ENCODE measurements around the gene LGMN.

GRCh38 chr14:92703516-92703915 is 44.9 kb downstream of the LGMN start:
- TF ChIP-seq GABPA (IDR thresholded peaks at IDR 0.05 in 1 of 2, conservative IDR thresholded peaks at IDR 0.05 in 1 of 2), result no peak
- TF ChIP-seq, protein P1, sequence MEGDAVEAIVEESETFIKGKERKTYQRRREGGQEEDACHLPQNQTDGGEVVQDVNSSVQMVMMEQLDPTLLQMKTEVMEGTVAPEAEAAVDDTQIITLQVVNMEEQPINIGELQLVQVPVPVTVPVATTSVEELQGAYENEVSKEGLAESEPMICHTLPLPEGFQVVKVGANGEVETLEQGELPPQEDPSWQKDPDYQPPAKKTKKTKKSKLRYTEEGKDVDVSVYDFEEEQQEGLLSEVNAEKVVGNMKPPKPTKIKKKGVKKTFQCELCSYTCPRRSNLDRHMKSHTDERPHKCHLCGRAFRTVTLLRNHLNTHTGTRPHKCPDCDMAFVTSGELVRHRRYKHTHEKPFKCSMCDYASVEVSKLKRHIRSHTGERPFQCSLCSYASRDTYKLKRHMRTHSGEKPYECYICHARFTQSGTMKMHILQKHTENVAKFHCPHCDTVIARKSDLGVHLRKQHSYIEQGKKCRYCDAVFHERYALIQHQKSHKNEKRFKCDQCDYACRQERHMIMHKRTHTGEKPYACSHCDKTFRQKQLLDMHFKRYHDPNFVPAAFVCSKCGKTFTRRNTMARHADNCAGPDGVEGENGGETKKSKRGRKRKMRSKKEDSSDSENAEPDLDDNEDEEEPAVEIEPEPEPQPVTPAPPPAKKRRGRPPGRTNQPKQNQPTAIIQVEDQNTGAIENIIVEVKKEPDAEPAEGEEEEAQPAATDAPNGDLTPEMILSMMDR (IDR thresholded peaks at IDR 0.05; ENCODE audit: low read depth, low read length, missing input control), result no peak
- no peak for TF ChIP-seq FOXA1 (IDR thresholded peaks at IDR 0.05)
- TF ChIP-seq ZBTB33 (IDR thresholded peaks at IDR 0.05), result no peak
